Activated B cell treated with CpG ODN at 0.5 μM for 24 hours (primary cell): Measurements from ENCODE around the gene SLC6A9. TPM values are rescaled to one million over a fixed set of nuclear protein-coding genes. Genes with fewer than 3 reads are reported as not detected.

Experiments used
- ATAC-seq: fragments of 200-7000 bp; cut with Tn5 transposase; one replicate; pipeline ENCODE4 v1.10.0; 2021; ENCODE audit warnings: low read depth, mild to moderate bottlenecking, moderate library complexity
- CTCF ChIA-PET: fragments of 350-600 bp; sonication (Branson Sonifier 250); formaldehyde crosslinking; loops from one replicate; lab custom pipeline; 2021; ENCODE audit warnings: antibody characterized with exemption; lab: Charles Lee
- POLR2A ChIA-PET: fragments of 350-600 bp; sonication (Branson Sonifier 250); formaldehyde crosslinking; loops from one replicate; lab custom pipeline; 2021; ENCODE audit warnings: antibody characterized with exemption; lab: Charles Lee
- DNase-seq: peaks from one replicate; pipeline ENCODE4 v3.0.0; 2022
- H3K27ac Mint-ChIP-seq: one replicate; pipeline ENCODE4 v1.8.0; 2020; ENCODE audit warnings: mixed read lengths
- H3K27me3 Mint-ChIP-seq: one replicate; pipeline ENCODE4 v1.8.0; 2021; ENCODE audit warnings: mixed read lengths
- H3K36me3 Mint-ChIP-seq: one replicate; pipeline ENCODE4 v1.8.0; 2021; ENCODE audit warnings: low read depth, mixed read lengths
- H3K4me1 Mint-ChIP-seq: one replicate; pipeline ENCODE4 v1.8.0; 2021; ENCODE audit warnings: mixed read lengths
- H3K4me3 Mint-ChIP-seq: one replicate; pipeline ENCODE4 v1.8.0; 2020; ENCODE audit warnings: mild to moderate bottlenecking, mixed read lengths
- H3K9me3 Mint-ChIP-seq: one replicate; pipeline ENCODE4 v1.8.0; 2020; ENCODE audit warnings: mixed read lengths
- intact Hi-C: fragments of 100-400 bp; cut with micrococcal nuclease; formaldehyde crosslinking; loops from one replicate; pipeline ENCODE4 v1.15.1; 2024
- total RNA-seq: library from RNA; stranded (reverse); gene quantifications from 2 replicates; pipeline ENCODE4 v1.2.3, GENCODE V29; 2022
- TF ChIP-seq, protein P1 (sequence below): fragments of 200-600 bp; IDR thresholded peaks from one replicate; pipeline ENCODE4 v1.8.0; 2022; ENCODE audit warnings: antibody characterized with exemption, mild to moderate bottlenecking

Gene SLC6A9
- total RNA-seq, 1 donor from 2014 or later, result 10.4 TPM

DNA sequence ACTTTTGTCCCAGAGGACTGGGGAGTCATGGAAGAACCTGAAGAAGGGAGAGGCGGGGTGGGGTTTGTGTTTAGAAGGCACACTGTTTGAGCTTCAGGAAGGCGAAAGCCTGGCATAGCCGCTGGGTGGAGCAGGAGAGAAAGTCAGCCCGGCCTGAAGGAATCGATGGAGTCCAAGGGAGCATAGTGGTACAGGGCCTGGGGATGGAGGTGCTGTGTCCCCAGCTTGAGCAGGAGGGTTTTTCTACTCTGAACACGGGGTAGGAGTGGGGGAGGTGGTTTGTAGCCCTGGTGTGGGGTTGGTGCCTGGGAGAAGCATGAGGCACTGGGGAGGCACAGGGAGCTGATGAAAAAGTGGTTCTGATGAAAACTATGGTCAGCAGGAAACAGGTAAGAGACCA, 44.5 kb downstream of the SLC6A9 start:
- no peaks in the 10 kb centered on the region for H3K9me3 Mint-ChIP-seq
- peaks cover 2% of the 10 kb centered on the region for H3K36me3 Mint-ChIP-seq
- POLR2A ChIA-PET, result no interaction called here
- H3K4me1 Mint-ChIP-seq, result peaks cover 7% of the 10 kb centered on the region
- H3K27me3 Mint-ChIP-seq, result no peaks in the 10 kb centered on the region
- intact Hi-C loops, result no loop called here
- CTCF ChIA-PET, result no interaction called here
- TF ChIP-seq, protein P1, sequence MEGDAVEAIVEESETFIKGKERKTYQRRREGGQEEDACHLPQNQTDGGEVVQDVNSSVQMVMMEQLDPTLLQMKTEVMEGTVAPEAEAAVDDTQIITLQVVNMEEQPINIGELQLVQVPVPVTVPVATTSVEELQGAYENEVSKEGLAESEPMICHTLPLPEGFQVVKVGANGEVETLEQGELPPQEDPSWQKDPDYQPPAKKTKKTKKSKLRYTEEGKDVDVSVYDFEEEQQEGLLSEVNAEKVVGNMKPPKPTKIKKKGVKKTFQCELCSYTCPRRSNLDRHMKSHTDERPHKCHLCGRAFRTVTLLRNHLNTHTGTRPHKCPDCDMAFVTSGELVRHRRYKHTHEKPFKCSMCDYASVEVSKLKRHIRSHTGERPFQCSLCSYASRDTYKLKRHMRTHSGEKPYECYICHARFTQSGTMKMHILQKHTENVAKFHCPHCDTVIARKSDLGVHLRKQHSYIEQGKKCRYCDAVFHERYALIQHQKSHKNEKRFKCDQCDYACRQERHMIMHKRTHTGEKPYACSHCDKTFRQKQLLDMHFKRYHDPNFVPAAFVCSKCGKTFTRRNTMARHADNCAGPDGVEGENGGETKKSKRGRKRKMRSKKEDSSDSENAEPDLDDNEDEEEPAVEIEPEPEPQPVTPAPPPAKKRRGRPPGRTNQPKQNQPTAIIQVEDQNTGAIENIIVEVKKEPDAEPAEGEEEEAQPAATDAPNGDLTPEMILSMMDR, result no peak
- no peak for DNase-seq
- no peak for ATAC-seq
- no peak overlapping the region for H3K4me3 Mint-ChIP-seq
- no peak overlapping the region for H3K27ac Mint-ChIP-seq

DNA sequence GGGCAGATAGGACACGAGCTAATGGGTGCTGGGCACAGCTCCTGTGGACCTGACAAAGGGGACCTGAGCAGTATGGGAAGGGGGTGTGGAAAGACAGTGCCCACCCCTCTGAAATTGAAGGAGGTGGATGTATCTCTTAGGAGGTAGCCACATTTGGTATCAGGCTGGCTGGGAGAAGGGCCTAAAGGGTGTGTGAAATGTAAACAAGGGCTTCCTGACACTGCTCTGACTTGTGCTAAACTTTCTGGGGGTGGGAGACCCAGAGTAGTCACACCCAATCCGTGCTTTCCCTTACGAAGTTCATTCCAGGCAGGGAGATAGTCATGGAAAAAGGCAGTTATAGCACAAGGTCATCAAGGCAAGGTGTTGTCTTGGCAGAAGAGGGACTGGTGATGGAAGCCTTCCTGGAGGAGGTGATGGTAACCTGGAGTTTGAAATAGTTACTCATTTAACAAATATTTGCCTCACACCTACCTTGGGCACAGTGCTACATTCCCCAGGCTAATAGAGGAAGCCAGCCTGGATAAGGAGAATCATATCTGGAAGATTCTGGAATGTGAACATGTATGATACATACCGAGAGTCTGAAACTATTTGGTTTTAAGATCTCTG, 45.2 kb downstream of the SLC6A9 start:
- CTCF ChIA-PET, result no interaction called here

DNA sequence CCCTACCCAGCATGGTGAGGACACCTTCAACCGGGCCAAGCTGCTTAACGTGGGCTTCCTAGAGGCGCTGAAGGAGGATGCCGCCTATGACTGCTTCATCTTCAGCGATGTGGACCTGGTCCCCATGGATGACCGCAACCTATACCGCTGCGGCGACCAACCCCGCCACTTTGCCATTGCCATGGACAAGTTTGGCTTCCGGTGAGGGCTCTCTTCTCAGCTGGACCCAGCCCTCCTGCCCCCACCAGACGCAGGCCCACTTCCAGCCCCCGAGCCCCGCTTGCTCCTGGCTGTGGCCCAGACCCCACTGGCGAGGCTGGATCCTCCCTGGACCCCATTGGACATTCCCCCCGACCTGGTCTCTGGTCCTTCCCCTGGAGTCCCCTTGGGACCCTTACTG, 46.4 kb downstream of the SLC6A9 start:
- H3K9me3 Mint-ChIP-seq, result no peaks in the 10 kb centered on the region
- no peaks in the 10 kb centered on the region for H3K27me3 Mint-ChIP-seq
- DNase-seq (no peak), ATAC-seq (no peak)
- intact Hi-C loops, result no loop called here
- no peak overlapping the region for H3K4me3 Mint-ChIP-seq
- peaks cover 7% of the 10 kb centered on the region for H3K4me1 Mint-ChIP-seq
- TF ChIP-seq, protein P1, result no peak
- H3K36me3 Mint-ChIP-seq, result no peaks in the 10 kb centered on the region
- no peak overlapping the region for H3K27ac Mint-ChIP-seq
- POLR2A ChIA-PET, result no interaction called here
- CTCF ChIA-PET, result no interaction called here

More for the DNA sequence above, 45.2 kb downstream of the SLC6A9 start:
- POLR2A ChIA-PET, result no interaction called here
- Mint-ChIP-seq H3K36me3 (no peaks in the 10 kb centered on the region), H3K4me3 (no peak overlapping the region), H3K27me3 (no peaks in the 10 kb centered on the region), H3K9me3 (no peaks in the 10 kb centered on the region), H3K4me1 (peaks cover 3% of the 10 kb centered on the region), H3K27ac (no peak overlapping the region)
- intact Hi-C loops, result no loop called here
- DNase-seq, result no peak
- TF ChIP-seq, protein P1, result no peak
- no peak for ATAC-seq

DNA sequence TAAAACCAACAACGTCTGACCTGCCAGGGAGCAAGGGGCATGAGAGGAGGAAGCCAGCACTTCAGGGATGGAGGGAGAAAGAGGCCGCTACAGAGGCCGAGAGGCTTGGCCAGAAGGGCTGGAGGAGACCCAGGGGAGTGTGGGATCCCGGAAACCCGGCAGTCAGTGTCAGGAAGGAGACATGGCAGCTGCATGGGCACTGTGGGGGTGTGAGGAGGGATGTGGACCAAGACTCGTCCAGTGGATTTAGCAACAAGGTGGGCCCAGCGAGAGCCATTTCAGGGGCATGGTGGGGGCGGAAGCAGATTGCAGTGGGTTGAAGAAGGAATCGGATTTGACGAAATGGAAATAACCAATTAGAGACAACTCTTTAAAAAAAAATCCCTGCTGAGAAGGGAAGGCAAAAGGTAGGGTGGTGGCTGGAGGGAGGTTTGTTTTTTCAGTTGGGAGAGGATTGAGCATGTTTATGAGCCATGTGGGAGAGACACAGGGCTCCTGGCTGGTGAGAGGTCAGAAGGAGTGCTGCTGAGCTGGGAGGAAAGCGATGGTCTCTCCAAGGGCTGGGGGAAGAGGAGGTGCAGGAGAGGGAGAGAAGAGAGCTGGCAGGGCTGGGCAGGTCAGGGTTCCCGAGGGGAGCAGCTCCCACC, 47.9 kb downstream of the SLC6A9 start:
- TF ChIP-seq, protein P1, result no peak
- no peak for DNase-seq
- Mint-ChIP-seq H3K9me3 (no peaks in the 10 kb centered on the region), H3K4me3 (no peak overlapping the region), H3K4me1 (peaks cover 14% of the 10 kb centered on the region), H3K36me3 (no peaks in the 10 kb centered on the region), H3K27ac (no peak overlapping the region), H3K27me3 (no peaks in the 10 kb centered on the region)
- CTCF ChIA-PET, result no interaction called here
- ATAC-seq, result no peak
- intact Hi-C loops, result loop anchor here (1.0 kb wide), 1 partner anchor 8 kb away; the partner anchor contains the start of gene CCDC24
- POLR2A ChIA-PET, result no interaction called here

DNA sequence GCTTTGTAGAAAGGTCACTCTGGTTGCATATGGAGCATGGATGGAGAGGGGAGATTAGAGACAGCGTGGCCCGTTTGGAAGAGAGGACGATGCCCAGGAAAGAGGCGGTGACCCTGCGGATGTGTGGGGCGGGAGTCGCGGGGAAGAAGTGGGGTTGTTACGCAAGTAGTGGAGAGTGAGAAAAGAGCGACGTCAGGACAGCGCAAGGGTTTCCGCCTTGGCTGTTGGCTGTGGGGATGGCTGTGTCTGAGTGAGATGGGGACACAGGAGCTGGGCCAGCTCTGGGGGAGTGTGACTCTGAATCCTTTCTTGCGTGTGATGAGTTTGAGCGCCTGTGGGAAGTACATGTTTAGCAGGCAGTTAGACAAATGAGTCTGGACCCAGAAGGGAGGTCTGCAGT, 48.5 kb downstream of the SLC6A9 start:
- Mint-ChIP-seq H3K4me3 (no peak overlapping the region), H3K9me3 (no peaks in the 10 kb centered on the region), H3K27ac (no peak overlapping the region), H3K4me1 (peaks cover 20% of the 10 kb centered on the region), H3K36me3 (peaks cover 4% of the 10 kb centered on the region), H3K27me3 (no peaks in the 10 kb centered on the region)
- CTCF ChIA-PET, result no interaction called here
- intact Hi-C loops, result loop anchor here (1.0 kb wide), 1 partner anchor 8 kb away; the partner anchor contains the start of gene CCDC24
- TF ChIP-seq, protein P1, result no peak
- DNase-seq (no peak), ATAC-seq (no peak)
- POLR2A ChIA-PET, result no interaction called here
